Stimulated activated CD4-positive, alpha-beta T cell treated with anti-CD3 and anti-CD28 coated beads, Interleukin-15, amount 100 ng/mL, for 24 hours (primary cell): Measurements from ENCODE around the gene FAM114A1.
"Not testable (repeated sequence)": the region's sequence is repeated elsewhere in the genome, so short reads cannot be mapped to it uniquely, and the experiment has no call there.

ENCODE experiments used
- DNase-seq: peaks from one replicate; pipeline ENCODE4 v3.0.0-alpha.2; 2020

The FAM114A1 gene

GRCh38 chr4:38904682-38905081 is 37.1 kb downstream of the FAM114A1 start:
- no peak for DNase-seq

- no peak for DNase-seq
Measured at GRCh38 chr4:38905652-38906385, 38.2 kb downstream of the FAM114A1 start.

GRCh38 chr4:38907696-38908270 is 40.2 kb downstream of the FAM114A1 start:
- DNase-seq = no peak

- no peak for DNase-seq
Measured at GRCh38 chr4:38909015-38909414, 41.4 kb downstream of the FAM114A1 start.

GRCh38 chr4:38911257-38911656 is 43.7 kb downstream of the FAM114A1 start:
- no peak for DNase-seq

GRCh38 chr4:38914854-38915253 is 47.2 kb downstream of the FAM114A1 start:
- DNase-seq = no peak

- not testable (repeated sequence) for DNase-seq
Measured at GRCh38 chr4:38916267-38916666, 48.7 kb downstream of the FAM114A1 start.

GRCh38 chr4:38917481-38918025 is 49.9 kb downstream of the FAM114A1 start:
- DNase-seq = no peak

GRCh38 chr4:38919494-38919893 is 51.9 kb downstream of the FAM114A1 start:
- no peak for DNase-seq

- no peak for DNase-seq
Measured at GRCh38 chr4:38920186-38920585, 52.6 kb downstream of the FAM114A1 start.

GRCh38 chr4:38920677-38921076 is 53.1 kb downstream of the FAM114A1 start:
- no peak for DNase-seq

- DNase-seq = no peak
Measured at GRCh38 chr4:38921151-38921550, 53.5 kb downstream of the FAM114A1 start.

- no peak for DNase-seq
Measured at GRCh38 chr4:38923746-38924145, 56.1 kb downstream of the FAM114A1 start.

- no peak for DNase-seq
Measured at GRCh38 chr4:38924353-38924752, 56.7 kb downstream of the FAM114A1 start.

- DNase-seq = no peak
Measured at GRCh38 chr4:38925492-38926413, 58.1 kb downstream of the FAM114A1 start.

- DNase-seq = no peak
Measured at GRCh38 chr4:38926896-38927295, 59.3 kb downstream of the FAM114A1 start.

GRCh38 chr4:38928568-38928967 is 61.0 kb downstream of the FAM114A1 start:
- no peak for DNase-seq

- DNase-seq = no peak
Measured at GRCh38 chr4:38928974-38929373, 61.4 kb downstream of the FAM114A1 start.

GRCh38 chr4:38930204-38930603 is 62.6 kb downstream of the FAM114A1 start:
- no peak for DNase-seq

- DNase-seq = no peak
Measured at GRCh38 chr4:38930707-38931106, 63.1 kb downstream of the FAM114A1 start.

- DNase-seq = no peak
Measured at GRCh38 chr4:38931125-38931524, 63.5 kb downstream of the FAM114A1 start.

GRCh38 chr4:38935391-38936073 is 67.9 kb downstream of the FAM114A1 start:
- no peak for DNase-seq

GRCh38 chr4:38939165-38939564 is 71.6 kb downstream of the FAM114A1 start:
- no peak for DNase-seq
